Adrenal gland (tissue), 12 donors: ENCODE results near the gene CCIN. TPM values are rescaled to one million over a fixed set of nuclear protein-coding genes. Genes with fewer than 3 reads are reported as not detected.

Experiments used
- DNase-seq, 7 donors: peaks; one replicate each; pipeline ENCODE4 v3.0.0-alpha.2; 2019 to 2020
- H3K27ac ChIP-seq, 5 donors: fragments of 200-600 bp; sonication (generic) in 4 of 5; 1 replicate in 3 of 5; 2 replicates in 2 of 5; pipeline versions ENCODE4 v1.5.1 to v1.8.0; 2016 to 2020; ENCODE audit warnings: mild to moderate bottlenecking in 1 of 5
- H3K27me3 ChIP-seq: fragments of 200-600 bp; 2 replicates; pipeline ENCODE4 v1.8.0; 2021
- H3K36me3 ChIP-seq, 2 donors: fragments of 200-600 bp; replicated peaks in 1 of 2; 1 replicate in 1 of 2; 2 replicates in 1 of 2; pipeline versions ENCODE4 v1.5.1 to v1.8.0; 2018 to 2022
- H3K4me1 ChIP-seq, 2 donors: fragments of 200-600 bp; replicated peaks in 1 of 2; 1 replicate in 1 of 2; 2 replicates in 1 of 2; pipeline versions ENCODE4 v1.5.1 to v1.8.0; 2018 to 2021
- H3K4me3 ChIP-seq, 4 donors: fragments of 200-600 bp; sonication (generic) in 3 of 4; one replicate each; pipeline ENCODE4 v1.5.1; 2016 to 2018
- H3K9me3 ChIP-seq, 3 donors: fragments of 200-600 bp; sonication (generic) in 1 of 3; replicated peaks in 1 of 3; 1 replicate in 2 of 3; 2 replicates in 1 of 3; pipeline versions ENCODE4 v1.5.1 to v1.8.0; 2016 to 2021
- POLR2A ChIP-seq, 2 donors: fragments of 450-650 bp; IDR thresholded peaks; one replicate each; pipeline ENCODE4 v1.6.1; 2017; ENCODE audit warnings: antibody characterized with exemption in 2 of 2, mild to moderate bottlenecking in 2 of 2, moderate library complexity in 1 of 2
- WGBS, 4 donors: extraction: QIAGEN DNeasy Blood & Tissue Kit in 2 of 4; methylation state at CpG; one replicate each; pipeline versions ENCODE4 v1.1.5 to v1.1.7; 2013 to 2017; 5-methylcytosine and 5-hydroxymethylcytosine counted together
- intact Hi-C, 2 donors: fragments of 100-400 bp; cut with DNase I; formaldehyde crosslinking; loops; one replicate each; pipeline versions ENCODE4 v1.14.1 to v1.15.0; 2022 to 2023
- polyA plus RNA-seq, 3 donors: library from polyadenylated mRNA; stranded (reverse); fragments of 200-250 nt in 2 of 3; fragments of 350-450 nt in 1 of 3; fragmentation: Illumina TruSeq in 1 of 3; extraction: RNeasy Lipid Tissue Mini Kit (QIAGEN cat#74804) in 1 of 3; gene quantifications; one replicate each; pipeline ENCODE4 v1.2.3, GENCODE V29; 2013 to 2014
- total RNA-seq, 9 donors: library from RNA; depleted of rRNA in 4 of 9; stranded (reverse); fragments of >200 nt in 4 of 9; fragments of 120-200 nt in 1 of 9; fragmentation: NEBNext Ultra II Directional in 1 of 9; extraction: Animal tissue kit (Norgen Biotek cat#: 25700) in 1 of 9; gene quantifications; one replicate each; pipeline versions ENCODE4 v1.1.0 to v1.2.4, GENCODE V29; 2013 to 2023
- TF ChIP-seq, protein P1 (sequence below), 6 experiments: fragments of 450-650 bp in 4 of 6; fragments of 200-600 bp in 2 of 6; sonication (generic) in 1 of 6; IDR thresholded peaks; 1 replicate in 5 of 6; 2 replicates in 1 of 6; pipeline versions ENCODE4 v1.5.1 to v1.8.0; 2016 to 2021; ENCODE audit warnings: antibody characterized with exemption in 6 of 6, mild to moderate bottlenecking in 2 of 6, moderate library complexity in 1 of 6
- donor health status: healthy with polysubstance abuse.
- donor health status: Bipolar disorder and iron deficiency.
- donor health status: DM: yes; HTN: yes; CAD: no.
- donor health status: DM: no; HTN: no; CAD: no.
- donor health status: DM: no; HTN: no; CAD: no.
- donor health status: DM: yes; HTN: yes; CAD: no.

The CCIN gene
- total and polyA plus RNA-seq, 12 donors = 0.20 to 1.9 (median 0.49) TPM

DNA sequence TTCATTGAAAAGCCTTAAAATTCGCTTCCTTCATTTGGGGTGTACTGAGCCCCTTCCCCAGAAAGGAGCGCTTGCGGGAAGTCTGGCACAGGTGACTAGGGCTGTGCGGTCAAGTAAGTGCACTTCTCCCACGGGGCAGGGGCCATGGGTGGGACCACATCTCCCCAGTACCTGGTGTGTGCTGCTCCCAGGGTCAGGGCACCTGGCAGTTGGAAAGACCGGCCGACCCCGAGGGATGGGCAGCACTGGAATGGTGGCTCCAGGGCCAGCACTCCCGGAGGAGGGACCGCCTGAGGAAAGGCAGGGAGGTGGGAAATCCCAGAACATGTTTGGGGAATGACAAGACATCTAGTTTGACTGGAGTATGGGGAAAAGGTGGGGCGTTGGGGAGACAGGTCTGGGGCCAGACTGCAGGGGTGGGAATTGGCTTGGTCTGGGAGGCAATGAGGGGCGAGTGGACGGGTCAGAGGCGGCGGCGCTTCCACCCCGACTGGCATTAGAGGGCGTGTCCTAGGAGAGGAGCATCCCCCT, 33.4 kb upstream of the CCIN start:
- H3K27ac ChIP-seq = no peak overlapping the region
- TF ChIP-seq POLR2A (IDR thresholded peaks at IDR 0.05) = no peak
- TF ChIP-seq, protein P1, sequence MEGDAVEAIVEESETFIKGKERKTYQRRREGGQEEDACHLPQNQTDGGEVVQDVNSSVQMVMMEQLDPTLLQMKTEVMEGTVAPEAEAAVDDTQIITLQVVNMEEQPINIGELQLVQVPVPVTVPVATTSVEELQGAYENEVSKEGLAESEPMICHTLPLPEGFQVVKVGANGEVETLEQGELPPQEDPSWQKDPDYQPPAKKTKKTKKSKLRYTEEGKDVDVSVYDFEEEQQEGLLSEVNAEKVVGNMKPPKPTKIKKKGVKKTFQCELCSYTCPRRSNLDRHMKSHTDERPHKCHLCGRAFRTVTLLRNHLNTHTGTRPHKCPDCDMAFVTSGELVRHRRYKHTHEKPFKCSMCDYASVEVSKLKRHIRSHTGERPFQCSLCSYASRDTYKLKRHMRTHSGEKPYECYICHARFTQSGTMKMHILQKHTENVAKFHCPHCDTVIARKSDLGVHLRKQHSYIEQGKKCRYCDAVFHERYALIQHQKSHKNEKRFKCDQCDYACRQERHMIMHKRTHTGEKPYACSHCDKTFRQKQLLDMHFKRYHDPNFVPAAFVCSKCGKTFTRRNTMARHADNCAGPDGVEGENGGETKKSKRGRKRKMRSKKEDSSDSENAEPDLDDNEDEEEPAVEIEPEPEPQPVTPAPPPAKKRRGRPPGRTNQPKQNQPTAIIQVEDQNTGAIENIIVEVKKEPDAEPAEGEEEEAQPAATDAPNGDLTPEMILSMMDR (IDR thresholded peaks at IDR 0.05) = no peak

DNA sequence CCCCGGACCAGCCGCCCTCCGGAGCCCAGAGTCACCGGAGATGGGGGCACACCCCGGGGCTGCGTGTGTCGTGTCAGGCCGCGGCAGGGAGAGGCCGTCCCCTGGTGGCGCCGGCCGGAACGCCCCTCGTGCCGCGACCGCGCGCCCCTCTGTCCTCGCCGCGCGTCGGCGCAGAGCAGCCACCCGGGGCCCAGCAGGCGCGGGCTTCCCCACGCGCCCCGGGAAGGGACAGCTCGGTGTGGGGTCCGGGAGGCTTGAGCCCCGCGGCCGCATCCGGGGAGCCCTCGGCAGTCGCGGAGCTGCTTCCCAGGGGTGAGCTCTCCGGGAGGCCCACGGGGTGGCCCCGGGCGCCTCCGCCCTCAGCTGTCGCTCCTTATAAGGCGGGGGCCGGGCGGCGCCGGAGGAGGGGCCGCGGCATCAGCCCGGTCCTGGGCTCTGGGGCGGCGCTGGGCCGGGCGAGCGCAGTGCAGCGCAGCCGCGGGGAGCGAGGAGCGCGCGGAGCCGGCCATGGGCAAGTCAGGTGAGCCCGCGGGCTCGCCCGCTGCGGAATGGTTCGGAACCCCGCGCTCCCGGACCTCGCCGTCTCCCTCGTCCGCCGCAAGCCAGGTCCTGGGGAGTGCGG, 32.8 kb upstream of the CCIN start, which contains the start of gene GLIPR2:
Gene GLIPR2, plus strand, starts transcription at position 462 of the 622 bp plus-strand sequence. Its CDS starts 46 bp downstream, at position 508.
- no peaks in the 10 kb centered on the region for H3K27me3 ChIP-seq
- H3K36me3 ChIP-seq = no peaks in the 10 kb centered on the region
- TF ChIP-seq POLR2A (IDR thresholded peaks at IDR 0.05) = peak; percentile 58 to 76
- TF ChIP-seq, protein P1 (IDR thresholded peaks at IDR 0.05) = peak in 3 of 6 experiments; percentile 18 to 43 (median 38)
- intact Hi-C loops = no loop called here
- H3K4me3 ChIP-seq = peak within 1 kb of the TSS in 3 of 4 donors; percentile 34 to 89 (median 41)
- peak; percentile 60 to 79 (median 78) for DNase-seq
- no peaks in the 10 kb centered on the region for H3K9me3 ChIP-seq
- peak within 1 kb of the TSS in 3 of 5 donors; percentile 48 to 67 (median 53) for H3K27ac ChIP-seq
- 0 to 1% methylated on average over 73 to 83 of the region's 83 CpGs; no CpG with 5 or more reads in 2 of the 4 donors for WGBS, 4 donors
- peaks cover 9 to 27% of the 10 kb centered on the region in 2 donors for H3K4me1 ChIP-seq

More for the DNA sequence above, 33.4 kb upstream of the CCIN start:
- peak in 1 of 7 donors; percentile 40 for DNase-seq
- intact Hi-C loops = no loop called here
- H3K4me3 ChIP-seq = peak overlapping the region in 2 of 4 donors; percentile 41 to 89
- 20 to 42% (median 26%) methylated on average over 8 to 18 of the region's 18 CpGs for WGBS, 4 donors
- peaks cover 9 to 21% of the 10 kb centered on the region in 2 donors for H3K4me1 ChIP-seq
- H3K9me3 ChIP-seq = no peaks in the 10 kb centered on the region
- H3K27me3 ChIP-seq = no peaks in the 10 kb centered on the region
- H3K36me3 ChIP-seq = no peaks in the 10 kb centered on the region

DNA sequence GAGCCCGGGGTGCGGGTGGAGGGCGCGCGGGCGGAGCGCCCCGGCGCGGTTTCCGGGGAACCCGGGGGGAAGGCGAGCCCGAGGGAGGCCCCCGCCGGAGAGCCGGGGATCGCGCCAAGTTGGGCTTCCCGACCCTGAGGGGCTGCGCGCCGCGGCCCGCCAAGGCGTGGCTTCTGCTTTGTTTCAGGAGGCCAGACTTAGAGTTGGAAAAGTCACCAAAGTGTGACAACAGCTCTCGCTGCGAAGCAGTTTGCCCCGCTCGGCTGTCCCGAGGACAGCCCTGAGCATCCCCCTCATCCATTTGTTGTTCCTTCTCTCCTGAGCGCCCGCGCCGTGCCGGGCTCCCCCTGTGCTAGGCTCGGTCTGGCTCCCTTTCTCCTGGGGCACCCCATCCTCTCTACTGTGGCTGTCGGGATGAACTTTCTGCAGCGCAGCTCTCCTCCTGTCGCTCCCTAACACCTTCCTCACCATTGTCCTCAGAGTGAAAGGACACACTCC, 32.2 kb upstream of the CCIN start:
- Histone ChIP-seq H3K27ac (peak overlapping the region in 3 of 5 donors; percentile 48 to 67 (median 53)), H3K9me3 (no peaks in the 10 kb centered on the region), H3K27me3 (no peaks in the 10 kb centered on the region), H3K4me3 (peak overlapping the region in 3 of 4 donors; percentile 34 to 89 (median 41)), H3K4me1 (peaks cover 9 to 33% of the 10 kb centered on the region in 2 donors), H3K36me3 (no peaks in the 10 kb centered on the region)
- 1 to 3% (median 1%) methylated on average over 5 to 40 of the region's 40 CpGs for WGBS, 4 donors
- TF ChIP-seq, protein P1 (IDR thresholded peaks at IDR 0.05) = no peak
- no peak for TF ChIP-seq POLR2A (IDR thresholded peaks at IDR 0.05)
- DNase-seq = no peak
- intact Hi-C loops = no loop called here

DNA sequence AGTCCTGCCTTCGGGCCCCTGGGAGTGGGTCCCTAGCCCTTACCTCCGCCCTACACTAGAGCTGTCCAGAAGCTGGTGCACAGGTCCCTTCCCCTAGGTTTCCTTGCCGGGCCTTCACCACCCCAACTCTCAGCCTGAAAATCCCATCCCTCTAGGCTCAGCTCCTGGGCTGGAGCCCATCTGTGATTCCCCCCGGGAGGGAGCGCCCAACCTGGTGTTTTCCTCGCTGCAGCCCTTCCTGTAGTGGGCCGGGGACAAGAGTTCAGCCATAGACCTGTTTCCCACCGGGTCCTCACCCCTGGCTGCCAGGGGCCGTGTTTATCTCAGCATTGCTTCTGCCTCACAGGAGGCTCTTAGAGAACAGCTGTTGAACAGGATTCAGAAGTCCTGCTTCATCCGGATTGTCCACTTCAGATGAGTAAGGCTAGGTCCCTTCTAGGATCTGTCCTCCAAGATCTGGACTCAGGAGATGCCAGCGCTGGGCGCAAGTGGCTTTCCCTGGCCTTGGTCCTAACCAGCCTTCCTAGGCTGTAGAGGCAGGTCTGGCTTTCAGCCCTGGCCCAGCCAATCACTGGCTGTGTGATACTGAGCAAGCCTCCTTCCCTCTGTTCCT, 31.7 kb upstream of the CCIN start:
- Histone ChIP-seq H3K27ac (peak overlapping the region in 1 of 5 donors; percentile 67), H3K36me3 (no peaks in the 10 kb centered on the region), H3K4me3 (peak overlapping the region in 3 of 4 donors; percentile 34 to 89 (median 41)), H3K9me3 (no peaks in the 10 kb centered on the region), H3K4me1 (peaks cover 12 to 37% of the 10 kb centered on the region in 2 donors), H3K27me3 (no peaks in the 10 kb centered on the region)
- WGBS, 4 donors = 25 to 35% (median 31%) methylated on average over 3 to 12 of the region's 12 CpGs
- TF ChIP-seq POLR2A (IDR thresholded peaks at IDR 0.05) = no peak
- TF ChIP-seq, protein P1 (IDR thresholded peaks at IDR 0.05) = no peak
- peak in 2 of 7 donors; percentile 35 to 36 for DNase-seq
- intact Hi-C loops = no loop called here
